Activated T-cell treated with anti-CD3 and anti-CD28 coated beads for 1 hour (primary cell): ENCODE data around the gene DRG2.

Experiments
- DNase-seq: peaks from one replicate; pipeline ENCODE4 v3.0.0-alpha.2; 2020; ENCODE audit warnings: low read depth

Gene DRG2

DNA sequence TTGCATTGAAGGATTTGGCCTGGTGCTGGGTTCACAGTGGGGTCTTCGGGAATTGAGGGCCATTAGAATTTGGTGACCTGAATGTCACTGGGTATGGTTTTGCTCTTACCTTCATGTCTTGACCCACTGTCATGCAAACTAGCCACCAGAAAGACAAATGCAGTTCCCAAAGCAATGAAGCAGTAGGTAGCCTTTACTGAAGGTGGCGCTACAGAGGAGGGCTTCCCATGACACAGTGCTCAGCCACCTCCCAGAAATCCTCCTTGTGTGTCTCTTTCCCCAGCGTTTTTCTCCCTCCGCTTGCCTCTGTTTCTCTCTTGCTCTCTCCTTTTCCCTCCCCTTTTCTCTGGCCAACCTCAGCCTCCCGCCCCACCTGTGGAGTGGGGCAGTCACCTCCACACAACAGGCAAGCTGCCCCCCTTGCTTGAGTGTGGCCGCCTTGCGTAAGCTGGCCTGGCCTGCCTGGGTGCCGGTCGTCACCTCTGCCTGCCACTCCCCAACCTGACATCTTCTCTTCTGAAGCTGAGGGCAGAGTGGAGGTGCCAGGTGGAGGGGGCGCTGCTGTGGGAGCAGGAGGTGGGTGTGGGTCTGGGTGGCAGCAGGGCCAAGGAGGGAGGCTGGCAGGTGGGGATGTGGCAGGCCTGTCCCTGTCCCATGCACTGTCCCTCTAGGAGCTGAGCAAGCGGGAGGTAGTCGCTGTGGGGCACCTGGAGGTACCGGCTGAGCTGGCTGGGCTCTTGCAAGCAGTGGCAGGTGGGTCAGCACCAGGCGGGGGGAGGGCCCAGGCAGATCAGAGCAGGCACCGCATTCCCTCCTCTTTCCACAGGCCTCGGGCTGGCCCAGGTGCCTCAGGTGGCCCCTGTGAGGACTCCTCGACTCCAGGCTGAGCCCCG lies 55.5 kb downstream of the DRG2 start:
- DNase-seq: no peak

- DNase-seq: no peak
These were observed 56.5 kb downstream of the DRG2 start for GRCh38 chr17:18144261-18144660.

DNA sequence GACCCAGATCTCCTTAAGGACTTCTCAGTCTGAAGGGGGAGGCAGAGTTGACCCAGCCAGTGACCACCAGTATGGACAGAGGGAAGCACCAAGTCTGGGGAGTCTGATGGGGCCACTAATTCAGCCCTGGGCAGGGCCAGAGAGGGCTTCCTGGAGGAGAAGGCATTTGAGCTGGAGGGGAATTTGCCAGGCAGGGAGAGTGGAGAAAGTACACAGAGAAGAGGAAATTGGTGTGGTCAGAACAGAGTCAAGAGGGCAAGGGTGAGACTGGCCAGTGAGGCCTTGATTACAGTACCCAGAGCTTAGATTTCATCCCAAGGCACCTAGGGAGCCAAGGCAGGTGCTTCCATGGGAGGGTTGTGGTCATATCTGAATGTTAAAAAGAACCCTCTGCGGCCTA lies 57.1 kb downstream of the DRG2 start:
- no peak for DNase-seq

DNA sequence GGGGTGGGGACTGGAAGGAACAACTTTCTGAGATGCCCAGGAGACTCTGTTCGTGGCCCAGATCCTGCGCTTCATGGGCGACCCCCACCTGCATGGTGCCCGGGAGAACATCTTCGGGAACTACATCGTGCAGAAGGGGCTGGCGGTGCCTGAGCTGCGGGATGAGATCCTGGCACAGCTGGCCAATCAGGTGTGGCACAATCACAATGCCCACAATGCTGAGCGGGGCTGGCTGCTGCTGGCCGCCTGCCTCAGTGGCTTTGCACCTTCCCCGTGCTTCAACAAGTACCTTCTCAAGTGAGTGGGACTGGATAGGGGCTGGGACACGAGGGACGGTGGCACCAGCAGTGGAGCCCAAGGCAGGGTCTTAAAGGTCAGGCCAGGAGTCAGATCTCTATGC lies 58.1 kb downstream of the DRG2 start:
- DNase-seq: no peak

- no peak for DNase-seq
These were observed 58.5 kb downstream of the DRG2 start for GRCh38 chr17:18146259-18146658.

DNA sequence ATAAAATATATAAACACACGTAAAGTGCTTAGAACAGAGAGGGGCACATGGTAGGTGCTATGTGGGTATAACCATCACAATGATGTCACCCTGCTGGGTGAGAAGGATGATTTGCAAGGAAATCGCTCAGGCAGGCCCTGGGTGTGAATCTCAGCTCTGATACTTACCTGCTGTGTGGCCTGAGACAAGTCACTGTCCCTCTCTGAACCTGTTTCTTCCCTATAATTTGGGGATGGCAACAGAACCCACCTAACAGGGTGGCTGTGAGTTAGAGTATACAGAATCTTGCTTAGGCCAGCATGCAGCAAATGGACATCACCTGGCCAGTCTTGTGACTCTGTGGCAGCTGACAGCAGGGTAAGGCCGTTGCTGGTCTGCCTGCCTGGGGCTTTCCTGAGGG lies 59.2 kb downstream of the DRG2 start:
- no peak for DNase-seq

DNA sequence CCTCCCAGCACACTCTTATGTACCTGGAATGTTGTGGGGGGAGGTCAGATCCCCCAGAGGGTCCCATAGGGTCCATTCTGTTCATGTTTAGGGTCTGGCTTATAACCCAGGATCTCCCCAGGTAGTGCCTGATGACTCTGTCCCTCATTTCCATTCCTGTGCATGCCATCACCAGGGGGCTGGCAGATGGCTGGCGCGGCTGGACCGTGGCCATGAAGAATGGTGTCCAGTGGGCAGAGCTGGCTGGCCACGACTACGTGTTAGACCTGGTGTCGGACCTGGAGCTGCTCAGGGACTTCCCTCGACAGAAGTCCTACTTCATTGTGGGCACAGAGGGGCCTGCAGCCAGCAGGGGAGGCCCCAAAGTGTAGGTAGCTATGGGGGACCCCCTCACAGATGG lies 60.8 kb downstream of the DRG2 start:
- DNase-seq: no peak

DNA sequence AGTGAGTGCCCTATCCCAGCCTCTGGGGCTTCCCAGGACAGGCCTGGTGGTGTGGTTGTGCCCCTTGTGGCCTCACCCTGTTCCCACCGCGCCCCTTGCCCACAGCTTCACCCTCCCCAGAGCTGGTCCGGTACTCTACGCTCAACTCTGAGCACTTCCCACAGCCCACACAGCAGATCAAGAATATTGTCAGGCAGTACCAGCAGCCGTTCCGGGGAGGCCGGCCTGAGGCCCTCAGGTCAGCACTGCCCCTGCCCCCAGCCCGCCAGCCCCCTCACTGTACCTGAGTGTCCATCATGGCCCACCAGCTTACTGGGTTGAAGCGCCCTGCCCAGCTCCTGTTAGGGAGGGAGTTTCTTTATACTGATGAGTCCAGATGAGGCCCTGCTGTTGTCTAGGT lies 63.5 kb downstream of the DRG2 start:
- DNase-seq: no peak

DNA sequence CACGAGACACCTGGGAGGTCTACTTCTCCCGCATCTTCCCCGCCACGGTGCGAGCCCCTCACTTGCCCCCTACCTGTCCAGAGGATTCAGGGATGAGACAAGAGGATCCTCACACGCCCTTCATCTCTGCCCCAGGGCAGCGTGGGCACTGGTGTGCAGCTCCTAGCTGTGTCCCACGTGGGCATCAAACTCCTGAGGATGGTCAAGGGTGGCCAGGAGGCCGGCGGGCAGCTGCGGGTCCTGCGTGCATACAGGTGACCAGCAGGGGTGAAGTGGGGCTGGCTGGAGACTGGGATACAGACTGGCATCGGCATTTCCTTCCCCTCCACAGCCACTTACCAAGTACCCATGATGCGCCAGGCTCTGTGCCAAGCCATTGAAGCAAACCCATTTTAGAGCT lies 67.4 kb downstream of the DRG2 start:
- no peak for DNase-seq

- no peak for DNase-seq
These were observed 68.6 kb downstream of the DRG2 start for GRCh38 chr17:18156171-18156975.

GRCh38 chr17:18156976-18157280 lies 69.2 kb downstream of the DRG2 start:
- DNase-seq: no peak
